H9 (cell line): ENCODE data around the gene PTGFRN. TPM values are rescaled to one million over a fixed set of nuclear protein-coding genes. Genes with fewer than 3 reads are reported as not detected.

Source experiments
- DNase-seq: peaks from one replicate; pipeline ENCODE4 v3.0.0-alpha.2; 2017
- H2AFZ ChIP-seq: one replicate; pipeline ENCODE4 v1.6.1; 2013; ENCODE audit warnings: mild to moderate bottlenecking, low read length, control low read depth, moderate library complexity
- H2AK5ac ChIP-seq: 2 replicates; pipeline ENCODE4 v1.6.1; 2013; ENCODE audit warnings: low read length, control low read depth, mixed read lengths; ENCODE audit not compliant: insufficient read length
- H2BK120ac ChIP-seq: one replicate; pipeline ENCODE4 v1.6.1; 2013; ENCODE audit warnings: low read depth, mild to moderate bottlenecking, low read length, control low read depth, inconsistent platforms; ENCODE audit not compliant: poor library complexity, severe bottlenecking
- H2BK12ac ChIP-seq: 2 replicates; pipeline ENCODE4 v1.6.1; 2013; ENCODE audit warnings: low read length, control low read depth, mixed read lengths, low read depth; ENCODE audit not compliant: insufficient read length
- H2BK15ac ChIP-seq: 2 replicates; pipeline ENCODE4 v1.6.1; 2013; ENCODE audit warnings: low read depth, low read length, control low read depth
- H2BK20ac ChIP-seq: one replicate; pipeline ENCODE4 v1.6.1; 2013; ENCODE audit warnings: low read depth, mild to moderate bottlenecking, low read length, control low read depth, inconsistent platforms; ENCODE audit not compliant: poor library complexity, severe bottlenecking
- H2BK5ac ChIP-seq: 2 replicates; pipeline ENCODE4 v1.6.1; 2013; ENCODE audit warnings: low read length, control low read depth, mixed read lengths; ENCODE audit not compliant: insufficient read length
- H3K14ac ChIP-seq: 2 replicates; pipeline ENCODE4 v1.6.1; 2013; ENCODE audit warnings: low read length, control low read depth; ENCODE audit not compliant: insufficient read depth
- H3K18ac ChIP-seq: 2 replicates; pipeline ENCODE4 v1.6.1; 2013; ENCODE audit warnings: low read depth, mild to moderate bottlenecking, mixed read lengths, low read length, control low read depth; ENCODE audit not compliant: insufficient read length
- H3K23ac ChIP-seq: 2 replicates; pipeline ENCODE4 v1.6.1; 2013; ENCODE audit warnings: low read length, control low read depth, mixed read lengths, low read depth; ENCODE audit not compliant: insufficient read length
- H3K23me2 ChIP-seq: 2 replicates; pipeline ENCODE4 v1.6.1; 2013; ENCODE audit warnings: low read depth, mild to moderate bottlenecking, mixed read lengths, low read length, control low read depth; ENCODE audit not compliant: insufficient read length, poor library complexity, severe bottlenecking
- H3K27ac ChIP-seq: 2 replicates; pipeline ENCODE4 v1.5.1; 2013; ENCODE audit warnings: low read length, control low read depth, mixed read lengths, low read depth; ENCODE audit not compliant: insufficient read length
- H3K27me3 ChIP-seq: 2 replicates; pipeline ENCODE4 v1.6.1; 2013; ENCODE audit warnings: low read length, control low read depth, inconsistent platforms; ENCODE audit not compliant: insufficient read depth
- H3K4ac ChIP-seq: 2 replicates; pipeline ENCODE4 v1.6.1; 2013; ENCODE audit warnings: low read depth, mild to moderate bottlenecking, control low read depth, inconsistent platforms, low read length, moderate library complexity
- H3K4me1 ChIP-seq: 2 replicates; pipeline ENCODE4 v1.6.1; 2013; ENCODE audit warnings: low read length, control low read depth, inconsistent platforms; ENCODE audit not compliant: insufficient read depth
- H3K4me2 ChIP-seq: 2 replicates; pipeline ENCODE4 v1.6.1; 2013; ENCODE audit warnings: low read length, control low read depth, mixed read lengths; ENCODE audit not compliant: insufficient read length, insufficient read depth
- H3K56ac ChIP-seq: 2 replicates; pipeline ENCODE4 v1.6.1; 2013; ENCODE audit warnings: low read depth, mild to moderate bottlenecking, mixed read lengths, low read length, control low read depth; ENCODE audit not compliant: insufficient read length
- H3K79me1 ChIP-seq: 2 replicates; pipeline ENCODE4 v1.6.1; 2013; ENCODE audit warnings: low read depth, mild to moderate bottlenecking, moderate library complexity, low read length, control low read depth, inconsistent platforms; ENCODE audit not compliant: insufficient read depth, poor library complexity, severe bottlenecking
- H3K79me2 ChIP-seq: 2 replicates; pipeline ENCODE4 v1.6.1; 2013; ENCODE audit warnings: low read length, control low read depth, inconsistent platforms; ENCODE audit not compliant: insufficient read depth
- H3K9ac ChIP-seq: 2 replicates; pipeline ENCODE4 v1.6.1; 2013; ENCODE audit warnings: low read length, control low read depth, mixed read lengths; ENCODE audit not compliant: insufficient read length; ENCODE audit errors: extremely low read depth
- H3K9me3 ChIP-seq: one replicate; pipeline ENCODE4 v1.6.1; 2013; ENCODE audit warnings: low read depth, low read length, inconsistent platforms; ENCODE audit not compliant: control insufficient read depth
- H3T11ph ChIP-seq: one replicate; pipeline ENCODE4 v1.6.1; 2013; ENCODE audit warnings: mild to moderate bottlenecking, low read length, control low read depth, inconsistent platforms
- H4K20me1 ChIP-seq: one replicate; pipeline ENCODE4 v1.6.1; 2013; ENCODE audit not compliant: control insufficient read depth, insufficient read length, insufficient read depth
- H4K5ac ChIP-seq: 2 replicates; pipeline ENCODE4 v1.6.1; 2013; ENCODE audit warnings: low read depth, mild to moderate bottlenecking, mixed read lengths, low read length, control low read depth; ENCODE audit not compliant: insufficient read length
- H4K8ac ChIP-seq: replicated peaks from 2 replicates; pipeline ENCODE4 v1.6.1; 2013; ENCODE audit warnings: low read length, control low read depth, mixed read lengths, low read depth; ENCODE audit not compliant: insufficient read length
- H4K91ac ChIP-seq: 2 replicates; pipeline ENCODE4 v1.6.1; 2013; ENCODE audit warnings: low read depth, mild to moderate bottlenecking, moderate library complexity, mixed read lengths, low read length, control low read depth; ENCODE audit not compliant: insufficient read length
- H3K27ac Mint-ChIP-seq, 3 experiments: 2 replicates in 2 of 3; 3 replicates in 1 of 3; pipeline ENCODE4 v1.8.0; 2020 to 2021; ENCODE audit warnings: mixed read lengths in 3 of 3, mild to moderate bottlenecking in 1 of 3, moderate library complexity in 1 of 3
- H3K27me3 Mint-ChIP-seq: 2 replicates; pipeline ENCODE4 v1.8.0; 2021; ENCODE audit warnings: low read depth, mild to moderate bottlenecking, moderate library complexity, mixed read lengths
- H3K36me3 Mint-ChIP-seq, 3 experiments: 2 replicates in 2 of 3; 3 replicates in 1 of 3; pipeline ENCODE4 v1.8.0; 2020 to 2021; ENCODE audit warnings: low read depth in 3 of 3, mixed read lengths in 3 of 3; ENCODE audit not compliant: insufficient read depth in 1 of 3
- H3K4me1 Mint-ChIP-seq, 2 experiments: 2 replicates each; pipeline ENCODE4 v1.8.0; 2020; ENCODE audit warnings: mixed read lengths in 2 of 2
- H3K4me3 Mint-ChIP-seq, 2 experiments: 2 replicates in 1 of 2; 3 replicates in 1 of 2; pipeline ENCODE4 v1.8.0; 2020 to 2021; ENCODE audit warnings: mild to moderate bottlenecking in 2 of 2, mixed read lengths in 2 of 2, moderate library complexity in 1 of 2
- H3K9me3 Mint-ChIP-seq, 2 experiments: 2 replicates in 1 of 2; 3 replicates in 1 of 2; pipeline ENCODE4 v1.8.0; 2020; ENCODE audit warnings: mild to moderate bottlenecking in 2 of 2, mixed read lengths in 2 of 2, moderate library complexity in 1 of 2
- CTCF ChIP-seq: fragments of 200-600 bp; sonication (generic); conservative IDR thresholded peaks from 3 replicates; pipeline ENCODE4 v1.8.0; 2021; ENCODE audit warnings: antibody characterized with exemption, mild to moderate bottlenecking
- WGBS: extraction: QIAGEN DNeasy Blood & Tissue Kit; methylation state at CpG from one replicate; pipeline ENCODE4 v1.1.7; 2013; ENCODE audit warnings: missing lambda C conversion rate, low lambda C conversion rate, mixed read lengths; ENCODE audit not compliant: insufficient read length; ENCODE audit errors: extremely low coverage; 5-methylcytosine and 5-hydroxymethylcytosine counted together
- total RNA-seq: library from RNA; stranded (reverse); gene quantifications from 2 replicates; pipeline ENCODE4 v1.2.1, GENCODE V29; 2021

PTGFRN gene
- total RNA-seq, 1 experiment from 2014 or later: 26.3 TPM

DNA sequence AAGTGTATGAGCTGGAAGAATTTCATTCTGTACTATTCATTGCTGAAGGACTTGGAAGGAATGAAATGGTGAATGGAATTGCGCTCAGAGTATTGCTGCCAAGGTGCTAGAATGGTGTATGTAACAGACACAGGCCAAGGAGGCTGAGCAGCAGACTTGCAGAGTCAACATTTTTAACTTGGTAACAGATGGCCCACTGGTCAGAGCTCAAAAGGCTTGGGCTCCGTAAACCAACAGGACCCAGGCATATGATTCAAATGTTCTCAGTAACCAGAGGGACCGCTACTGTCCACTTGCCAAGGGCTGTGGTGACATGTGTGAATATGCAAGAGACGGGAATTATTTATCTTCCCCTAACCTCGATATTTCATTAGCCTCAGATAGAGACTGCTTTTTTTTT lies 28.8 kb upstream of the PTGFRN start:
- Histone ChIP-seq H4K8ac (no peak overlapping the region), H3K14ac (no peak overlapping the region), H3T11ph (no peak overlapping the region), H3K79me1 (no peaks in the 10 kb centered on the region), H2BK5ac (no peak overlapping the region), H3K27ac (no peak overlapping the region), H2AK5ac (no peak overlapping the region), H3K4me2 (no peak overlapping the region), H3K23me2 (peaks cover 7% of the 10 kb centered on the region), H3K9ac (no peak overlapping the region), H4K5ac (no peak overlapping the region), H2BK120ac (no peak overlapping the region), H2BK15ac (no peak overlapping the region), H2AFZ (no peak overlapping the region), H4K91ac (no peak overlapping the region), H2BK12ac (no peak overlapping the region), H3K56ac (no peak overlapping the region), H3K79me2 (no peaks in the 10 kb centered on the region), H2BK20ac (no peak overlapping the region), H3K4ac (no peak overlapping the region), H3K4me1 (peaks cover 6% of the 10 kb centered on the region; the same call in 1 of the 2 replicates), H3K23ac (no peak overlapping the region), H3K18ac (no peak overlapping the region), H4K20me1 (no peaks in the 10 kb centered on the region), H3K9me3 (no peaks in the 10 kb centered on the region), H3K27me3 (no peaks in the 10 kb centered on the region)
- Mint-ChIP-seq H3K36me3 (no peaks in the 10 kb centered on the region), H3K4me3 (no peak overlapping the region), H3K27ac (no peak overlapping the region), H3K9me3 (no peaks in the 10 kb centered on the region), H3K4me1 (peaks cover 2 to 5% of the 10 kb centered on the region in 2 experiments; a peak in 2 of 4 replicates), H3K27me3 (no peaks in the 10 kb centered on the region)
- DNase-seq: no peak
- TF ChIP-seq CTCF: no peak
- WGBS: no CpG with 5 or more reads among the region's 5 CpGs
